ENCODE data around the gene SRSF4. TPM values are rescaled to one million over a fixed set of nuclear protein-coding genes. Genes with fewer than 3 reads are reported as not detected.
A peak's percentile ranks its signal among the peaks of the same experiment; 100 is the strongest.

Gene SRSF4
- 36.3 and 45.0 TPM in 2 replicates for total RNA-seq (2014; rRNA removed; shearing (Covaris generic))
- polyA plus RNA-seq (2016; fragmentation: Nextera tagmentation; extraction: Ambion mirVana) = 60.8 and 65.6 TPM in 2 replicates

DNA sequence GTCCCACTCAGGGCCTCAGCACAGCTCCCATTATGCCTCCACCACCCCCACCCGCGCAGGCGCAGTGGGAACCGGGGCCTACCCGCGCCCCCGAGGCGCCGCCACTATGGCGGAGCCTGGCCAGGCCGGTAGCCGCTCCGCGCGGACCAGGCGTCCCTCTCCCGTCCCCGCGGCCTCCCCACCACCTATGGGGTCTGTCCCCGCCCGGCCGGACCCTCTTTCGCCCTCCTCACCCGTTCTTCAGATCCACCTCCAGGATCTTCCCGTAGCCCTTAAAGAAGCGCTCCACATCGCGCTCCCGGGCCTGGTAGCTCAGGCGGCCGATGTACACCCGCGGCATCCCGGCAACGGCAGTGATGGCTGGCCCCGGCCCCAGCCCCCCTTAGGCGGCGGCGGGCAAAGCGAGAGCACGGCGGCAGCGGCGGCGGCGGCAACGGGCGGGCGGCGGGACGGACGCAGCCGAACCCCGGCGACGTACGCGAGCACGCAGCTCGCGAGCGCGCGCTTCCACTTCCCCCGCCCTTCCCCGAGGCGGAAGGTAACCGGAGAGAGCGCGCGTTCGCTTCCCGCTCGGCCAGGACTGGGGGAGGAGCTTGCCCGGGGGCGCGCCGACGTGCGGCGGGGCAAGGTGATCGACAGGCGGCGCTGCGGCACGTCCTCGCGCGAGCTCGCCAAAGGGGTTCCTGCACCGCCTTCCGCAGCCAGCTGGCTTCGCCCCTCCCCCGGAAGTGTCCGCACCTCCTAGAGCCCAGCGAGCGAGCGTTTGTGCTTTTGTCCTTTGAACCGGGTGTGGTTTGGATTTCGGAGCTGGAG lies at the start of gene SRSF4:
Gene SRSF4 (minus strand): TSS at position 488 of the 813 bp plus-strand sequence. CDS start 148 bp downstream, at position 340.
- Histone ChIP-seq H3F3A (ENCODE audit: insufficient read depth) (peaks cover 58% of the 10 kb centered on the region), H3K9ac (peak within 1 kb of the TSS; percentile 99), H3K9me3 (ENCODE audit: low read depth) (no peaks in the 10 kb centered on the region), H3K4me1 (ENCODE audit: insufficient read depth) (peaks cover 46% of the 10 kb centered on the region), H3K4me2 (ENCODE audit: unreplicated experiment) (peak within 1 kb of the TSS; percentile 95), H2AFZ (peak within 1 kb of the TSS; percentile 96), H3K79me2 (ENCODE audit: insufficient read depth) (peaks cover 50% of the 10 kb centered on the region), H4K20me1 (ENCODE audit: insufficient read depth) (peaks cover 24% of the 10 kb centered on the region), H3K4me3 (peak within 1 kb of the TSS; percentile 98), H3K9me2 (ENCODE audit: insufficient read depth) (no peaks in the 10 kb centered on the region), H3K27ac (peak within 1 kb of the TSS; percentile 98), H3K27me3 (replicated peaks; ENCODE audit: insufficient read depth) (no peaks in the 10 kb centered on the region), H3K36me3 (ENCODE audit: low read depth) (0 out of 2 replicates have a peak, but pooled peaks cover 7% of the 10 kb centered on the region)
- TF ChIP-seq EZH2 (IDR thresholded peaks at IDR 0.05; ENCODE audit: insufficient read depth, poor library complexity, severe bottlenecking) (no peak), EZH2phosphoT487 (IDR thresholded peaks at IDR 0.05; ENCODE audit: insufficient read depth, low read depth) (no peak)
- in situ Hi-C loops (cut with MboI) = no loop called here
- WGBS, 2 experiments (ENCODE audit: low coverage in 1 of 2, low lambda C conversion rate in 2 of 2, missing lambda C conversion rate in 2 of 2) = 1% methylated on average over 46 to 84 of the region's 100 CpGs
- DNase-seq = peak; percentile 99

DNA sequence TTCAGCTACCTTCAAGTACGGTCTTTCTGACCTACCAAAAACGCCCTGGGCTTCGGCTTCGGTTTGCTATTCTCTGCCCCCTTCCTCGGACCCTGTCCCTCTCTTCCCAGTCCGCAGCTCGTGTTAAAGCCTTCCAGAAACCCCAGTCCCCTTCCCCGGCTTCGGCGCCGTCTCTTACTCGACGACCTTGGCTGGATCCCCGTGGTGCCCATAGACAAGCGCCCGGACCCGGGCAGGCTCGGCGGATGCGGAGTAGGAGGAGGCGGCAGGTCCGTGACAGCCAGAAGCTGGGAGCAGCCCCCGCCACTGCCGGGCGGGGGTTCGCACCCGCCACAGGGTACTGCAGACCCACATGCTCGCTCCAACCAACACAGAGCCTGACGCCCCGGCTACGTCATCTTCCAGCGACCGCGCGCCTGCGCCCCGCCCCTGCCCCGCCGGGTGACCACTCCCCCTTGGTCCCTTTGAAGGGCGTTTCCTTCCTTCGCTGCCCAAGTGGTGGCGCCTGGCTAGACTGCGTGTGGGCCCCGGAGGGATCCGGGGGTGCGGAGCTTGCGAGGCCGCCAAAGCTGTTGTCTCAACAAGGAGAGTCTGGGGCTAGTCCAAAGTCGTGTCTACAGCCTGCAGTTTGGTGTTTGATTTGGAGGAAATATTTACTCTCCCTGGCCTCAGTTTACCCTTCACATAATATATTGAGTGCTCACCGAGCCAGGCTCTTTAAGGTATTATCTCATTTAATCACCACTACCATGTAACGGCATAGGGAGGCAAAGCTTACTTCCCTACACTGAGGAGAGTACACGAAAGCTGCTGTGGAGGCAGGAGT lies 49.1 kb upstream of the SRSF4 start, which contains the start of gene MECR:
Gene MECR (minus strand): TSS at position 382 of the 826 bp plus-strand sequence. CDS start 28 bp downstream, at position 354.
- no peaks in the 10 kb centered on the region for H3F3A ChIP-seq (ENCODE audit: insufficient read depth)
- peak within 1 kb of the TSS; percentile 87 for H3K9ac ChIP-seq
- H3K9me3 ChIP-seq (ENCODE audit: low read depth) = no peaks in the 10 kb centered on the region
- peak within 1 kb of the TSS; percentile 89 for H3K4me2 ChIP-seq (ENCODE audit: unreplicated experiment)
- H3K9me2 ChIP-seq (ENCODE audit: insufficient read depth) = no peaks in the 10 kb centered on the region
- WGBS, 2 experiments (ENCODE audit: low coverage in 1 of 2, low lambda C conversion rate in 2 of 2, missing lambda C conversion rate in 2 of 2) = 1 to 4% methylated on average over 41 to 52 of the region's 52 CpGs
- TF ChIP-seq EZH2phosphoT487 (IDR thresholded peaks at IDR 0.05; ENCODE audit: insufficient read depth, low read depth) = no peak
- TF ChIP-seq EZH2 (IDR thresholded peaks at IDR 0.05; ENCODE audit: insufficient read depth, poor library complexity, severe bottlenecking) = no peak
- peak; percentile 94 for DNase-seq
- in situ Hi-C loops (cut with MboI) = loop anchor here (25.0 kb wide), 2 partner anchors 457 to 1482 kb away; partner anchors contain the start of gene MATN1
- H3K4me1 ChIP-seq (ENCODE audit: insufficient read depth) = peaks cover 7% of the 10 kb centered on the region; the same call in 1 of the 2 replicates
- H3K4me3 ChIP-seq = peak within 1 kb of the TSS; percentile 89
- H3K27me3 ChIP-seq (replicated peaks; ENCODE audit: insufficient read depth) = no peaks in the 10 kb centered on the region
- H3K27ac ChIP-seq = peak within 1 kb of the TSS; percentile 43
- peak within 1 kb of the TSS; percentile 92 for H2AFZ ChIP-seq
- H3K36me3 ChIP-seq (ENCODE audit: low read depth) = no peaks in the 10 kb centered on the region
- H4K20me1 ChIP-seq (ENCODE audit: insufficient read depth) = no peaks in the 10 kb centered on the region
- peaks cover 25% of the 10 kb centered on the region for H3K79me2 ChIP-seq (ENCODE audit: insufficient read depth)

GRCh38 chr1:29230204-29230552 lies 48.5 kb upstream of the SRSF4 start:
- 14 to 16% methylated on average over 4 of the region's 4 CpGs for WGBS, 2 experiments (ENCODE audit: low coverage in 1 of 2, low lambda C conversion rate in 2 of 2, missing lambda C conversion rate in 2 of 2)
- in situ Hi-C loops (cut with MboI) = loop anchor here (25.0 kb wide), 2 partner anchors 457 to 1482 kb away; partner anchors contain the start of gene MATN1

GRCh38 chr1:29227511-29227910 lies 45.8 kb upstream of the SRSF4 start:
- Histone ChIP-seq H3K4me3 (no peak overlapping the region), H3K4me1 (ENCODE audit: insufficient read depth) (peaks cover 7% of the 10 kb centered on the region; the same call in 1 of the 2 replicates), H3K9me3 (ENCODE audit: low read depth) (no peaks in the 10 kb centered on the region), H3K27ac (no peak overlapping the region), H3K9ac (no peak overlapping the region), H3K9me2 (ENCODE audit: insufficient read depth) (no peaks in the 10 kb centered on the region), H3K36me3 (ENCODE audit: low read depth) (no peaks in the 10 kb centered on the region), H3F3A (ENCODE audit: insufficient read depth) (no peaks in the 10 kb centered on the region), H2AFZ (no peak overlapping the region), H3K79me2 (ENCODE audit: insufficient read depth) (peaks cover 25% of the 10 kb centered on the region), H3K4me2 (ENCODE audit: unreplicated experiment) (no peak overlapping the region), H3K27me3 (replicated peaks; ENCODE audit: insufficient read depth) (no peaks in the 10 kb centered on the region), H4K20me1 (ENCODE audit: insufficient read depth) (no peaks in the 10 kb centered on the region)
- WGBS, 2 experiments (ENCODE audit: low coverage in 1 of 2, low lambda C conversion rate in 2 of 2, missing lambda C conversion rate in 2 of 2) = 97 to 99% methylated on average over 5 of the region's 5 CpGs
- no peak for TF ChIP-seq EZH2phosphoT487 (IDR thresholded peaks at IDR 0.05; ENCODE audit: insufficient read depth, low read depth)
- no peak for TF ChIP-seq EZH2 (IDR thresholded peaks at IDR 0.05; ENCODE audit: insufficient read depth, poor library complexity, severe bottlenecking)
- no peak for DNase-seq
- in situ Hi-C loops (cut with MboI) = loop anchor here (25.0 kb wide), 2 partner anchors 460 to 1485 kb away; partner anchors contain the start of gene MATN1

More at GRCh38 chr1:29230204-29230552, 48.5 kb upstream of the SRSF4 start:
- H4K20me1 ChIP-seq (ENCODE audit: insufficient read depth) = no peaks in the 10 kb centered on the region
- H3F3A ChIP-seq (ENCODE audit: insufficient read depth) = no peaks in the 10 kb centered on the region
- peak overlapping the region; percentile 92 for H2AFZ ChIP-seq
- no peaks in the 10 kb centered on the region for H3K27me3 ChIP-seq (replicated peaks; ENCODE audit: insufficient read depth)
- H3K9me3 ChIP-seq (ENCODE audit: low read depth) = no peaks in the 10 kb centered on the region
- H3K9me2 ChIP-seq (ENCODE audit: insufficient read depth) = no peaks in the 10 kb centered on the region
- H3K4me3 ChIP-seq = peak overlapping the region; percentile 89
- TF ChIP-seq EZH2phosphoT487 (IDR thresholded peaks at IDR 0.05; ENCODE audit: insufficient read depth, low read depth) (no peak), EZH2 (IDR thresholded peaks at IDR 0.05; ENCODE audit: insufficient read depth, poor library complexity, severe bottlenecking) (no peak)
- H3K36me3 ChIP-seq (ENCODE audit: low read depth) = no peaks in the 10 kb centered on the region
- peaks cover 7% of the 10 kb centered on the region; the same call in 1 of the 2 replicates for H3K4me1 ChIP-seq (ENCODE audit: insufficient read depth)
- peak overlapping the region; percentile 89 for H3K4me2 ChIP-seq (ENCODE audit: unreplicated experiment)
- no peak overlapping the region for H3K27ac ChIP-seq
- H3K9ac ChIP-seq = peak overlapping the region; percentile 87
- peaks cover 25% of the 10 kb centered on the region for H3K79me2 ChIP-seq (ENCODE audit: insufficient read depth)
- no peak for DNase-seq

All from GM23248 (cell line).